Measurements from ENCODE around the gene CFAP221. TPM values are rescaled to one million over a fixed set of nuclear protein-coding genes. Genes with fewer than 3 reads are reported as not detected.
A peak's percentile ranks its signal among the peaks of the same experiment; 100 is the strongest.

The CFAP221 gene
- total RNA-seq, 2 experiments from 2014 or later = not detected

DNA sequence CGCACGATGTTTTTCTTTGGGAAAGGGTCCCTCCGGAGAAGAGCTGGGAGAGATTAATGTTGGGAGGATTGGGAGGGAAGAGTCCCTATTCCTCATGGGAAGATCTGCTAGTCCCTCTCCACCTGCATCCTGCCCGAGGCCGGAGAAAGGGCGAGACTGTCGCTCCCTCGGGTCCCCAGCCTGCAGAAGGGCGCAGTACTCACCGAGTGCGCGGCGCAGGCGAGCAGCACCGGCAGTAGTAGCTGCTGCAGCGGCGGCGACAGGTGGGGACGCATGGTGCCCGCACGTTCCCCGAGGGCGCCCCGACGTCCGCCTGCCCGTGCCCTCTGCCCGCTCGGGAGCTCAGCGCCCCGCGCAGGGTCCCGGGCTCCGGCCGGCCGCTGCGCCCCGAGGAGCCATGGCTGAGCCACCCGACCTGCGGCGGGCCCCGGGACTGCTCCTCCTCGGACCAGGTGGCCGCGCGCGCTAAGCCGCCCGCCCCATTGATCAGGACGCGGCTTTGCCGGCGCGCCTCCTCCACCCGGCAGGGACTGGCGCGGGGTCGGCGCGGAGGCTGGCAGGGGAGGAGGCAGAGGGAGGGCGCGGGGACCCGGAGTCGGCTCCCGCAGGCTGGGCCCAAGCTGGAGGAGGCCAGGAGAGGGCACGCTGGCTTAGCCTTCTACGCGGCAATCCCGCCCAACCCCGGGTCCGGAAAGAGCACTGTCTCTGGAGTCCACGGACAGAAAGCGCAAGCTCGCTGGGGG is 20.1 kb upstream of the CFAP221 start, which contains the start of gene SCTR:
SCTR (minus strand) TSS at position 532 of the 743 bp plus-strand sequence; CDS start at position 275, 257 bp downstream.
- Mint-ChIP-seq H3K36me3 (no peaks in the 10 kb centered on the region), H3K27ac (no peak within 1 kb of the TSS), H3K4me1 (no peaks in the 10 kb centered on the region), H3K27me3 (peaks cover 58% of the 10 kb centered on the region), H3K9me3 (no peaks in the 10 kb centered on the region), H3K4me3 (no peak within 1 kb of the TSS)
- DNase-seq = peak; percentile 3

DNA sequence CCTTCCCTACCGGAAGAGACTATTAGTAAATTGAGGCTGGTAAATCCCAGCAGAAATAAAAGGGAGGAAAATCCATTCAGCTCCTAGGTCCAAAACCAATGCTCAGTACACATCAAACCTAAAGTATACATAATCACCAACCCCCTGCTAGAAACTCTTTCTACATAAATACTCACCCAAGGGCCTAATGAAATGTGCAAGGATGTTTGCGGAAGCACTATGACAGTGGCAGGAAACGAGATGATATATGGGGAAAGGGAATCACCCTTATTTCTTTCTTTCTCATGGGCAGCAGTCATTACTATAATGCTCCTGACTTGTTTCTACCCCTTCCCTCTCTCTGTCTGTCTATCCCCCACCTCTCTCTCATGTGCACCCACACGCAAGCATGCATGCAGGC is 18.6 kb upstream of the CFAP221 start:
- no peak overlapping the region for H3K4me3 Mint-ChIP-seq
- no peaks in the 10 kb centered on the region for H3K9me3 Mint-ChIP-seq
- no peaks in the 10 kb centered on the region for H3K36me3 Mint-ChIP-seq
- H3K27ac Mint-ChIP-seq = no peak overlapping the region
- H3K27me3 Mint-ChIP-seq = peaks cover 54% of the 10 kb centered on the region
- H3K4me1 Mint-ChIP-seq = no peaks in the 10 kb centered on the region
- no peak for DNase-seq

DNA sequence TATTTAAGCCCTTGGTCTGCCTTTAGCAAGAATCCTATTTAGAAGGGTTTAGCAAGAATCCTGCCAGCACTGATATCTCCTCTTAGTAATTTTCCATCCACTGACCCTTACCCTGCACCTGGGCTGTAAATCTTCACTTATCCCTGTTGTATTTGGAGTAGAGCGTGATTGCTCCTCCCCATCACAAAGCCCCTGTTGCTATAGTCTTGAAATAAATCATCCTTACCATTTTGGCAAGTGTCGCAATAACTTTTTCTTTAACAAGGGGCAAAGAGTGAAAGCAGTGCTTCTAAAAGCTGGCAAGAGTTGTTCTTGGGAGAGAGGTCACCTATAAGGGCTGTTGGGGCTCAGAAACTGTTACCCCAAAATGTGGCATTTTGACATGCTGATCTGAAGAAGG is 16.2 kb upstream of the CFAP221 start:
- H3K36me3 Mint-ChIP-seq = no peaks in the 10 kb centered on the region
- H3K27me3 Mint-ChIP-seq = peaks cover 41% of the 10 kb centered on the region
- no peak overlapping the region for H3K27ac Mint-ChIP-seq
- peaks cover 10% of the 10 kb centered on the region for H3K9me3 Mint-ChIP-seq
- no peaks in the 10 kb centered on the region for H3K4me1 Mint-ChIP-seq
- DNase-seq = no peak
- no peak overlapping the region for H3K4me3 Mint-ChIP-seq

DNA sequence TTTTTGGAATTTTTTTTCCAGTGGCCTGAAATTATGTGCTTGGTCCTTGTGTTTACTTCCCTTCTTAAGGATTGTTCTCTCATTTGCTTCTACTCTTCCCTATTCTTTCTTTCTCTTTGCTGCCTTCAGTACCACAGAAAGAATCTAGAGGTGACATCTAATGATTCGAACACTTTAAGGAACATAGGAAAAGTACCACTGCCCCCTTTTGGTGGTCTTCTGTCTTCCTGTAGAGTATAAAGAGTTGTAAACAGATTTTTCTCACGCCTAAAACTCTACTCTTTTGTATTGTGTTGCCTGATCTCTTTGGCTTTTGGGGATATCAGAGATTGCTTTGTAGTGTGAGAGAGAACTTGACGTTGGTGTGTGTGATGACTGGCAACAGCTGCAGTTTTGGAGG is 13.0 kb upstream of the CFAP221 start:
- no peaks in the 10 kb centered on the region for H3K36me3 Mint-ChIP-seq
- no peaks in the 10 kb centered on the region for H3K4me1 Mint-ChIP-seq
- H3K9me3 Mint-ChIP-seq = peaks cover 25% of the 10 kb centered on the region
- peaks cover 21% of the 10 kb centered on the region for H3K27me3 Mint-ChIP-seq
- DNase-seq = no peak
- H3K27ac Mint-ChIP-seq = no peak overlapping the region
- no peak overlapping the region for H3K4me3 Mint-ChIP-seq

DNA sequence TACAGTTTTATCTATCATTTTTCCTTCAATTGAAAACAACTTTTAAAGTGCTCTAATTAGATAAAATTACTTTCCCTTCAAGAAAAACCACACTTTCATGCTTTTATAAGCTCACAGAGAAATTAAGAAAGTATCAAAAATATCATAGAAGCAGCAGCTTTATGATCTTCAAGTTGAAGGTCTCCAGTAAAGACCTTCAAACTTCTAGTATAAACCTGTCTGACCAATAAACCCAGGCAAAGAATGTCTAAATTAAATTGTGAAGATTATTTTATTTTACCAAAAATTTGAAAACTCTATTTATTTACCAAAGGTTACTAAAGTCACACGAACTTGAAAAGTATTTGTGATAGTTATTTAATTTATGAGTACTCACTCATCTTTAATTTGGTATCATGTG is 10.7 kb upstream of the CFAP221 start:
- H3K27me3 Mint-ChIP-seq = peaks cover 16% of the 10 kb centered on the region
- H3K9me3 Mint-ChIP-seq = peaks cover 25% of the 10 kb centered on the region
- no peaks in the 10 kb centered on the region for H3K4me1 Mint-ChIP-seq
- no peaks in the 10 kb centered on the region for H3K36me3 Mint-ChIP-seq
- DNase-seq = no peak
- no peak overlapping the region for H3K4me3 Mint-ChIP-seq
- no peak overlapping the region for H3K27ac Mint-ChIP-seq

DNA sequence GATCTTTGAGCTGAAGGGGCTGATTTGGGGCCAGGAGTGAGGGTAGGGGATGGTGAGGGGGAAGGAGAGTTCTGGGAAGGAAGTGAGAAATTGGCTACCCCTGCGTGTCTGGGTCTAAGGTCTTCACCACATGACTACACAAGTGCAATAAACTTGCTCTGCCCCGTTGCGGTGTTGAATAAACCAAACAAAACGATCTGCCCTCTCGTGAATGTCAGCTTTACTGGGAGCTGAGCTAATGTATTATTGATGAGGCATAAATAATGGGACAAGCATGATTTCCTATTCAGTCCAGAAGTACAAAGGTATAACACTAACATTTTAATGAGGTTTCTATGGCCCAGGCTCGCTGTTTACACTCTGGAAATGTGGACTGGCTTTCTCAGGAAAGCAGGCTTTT is 8.0 kb upstream of the CFAP221 start:
- H3K4me3 Mint-ChIP-seq = no peak overlapping the region
- H3K4me1 Mint-ChIP-seq = no peaks in the 10 kb centered on the region
- H3K9me3 Mint-ChIP-seq = peaks cover 24% of the 10 kb centered on the region
- no peaks in the 10 kb centered on the region for H3K36me3 Mint-ChIP-seq
- peaks cover 21% of the 10 kb centered on the region for H3K27me3 Mint-ChIP-seq
- H3K27ac Mint-ChIP-seq = no peak overlapping the region
- DNase-seq = no peak

DNA sequence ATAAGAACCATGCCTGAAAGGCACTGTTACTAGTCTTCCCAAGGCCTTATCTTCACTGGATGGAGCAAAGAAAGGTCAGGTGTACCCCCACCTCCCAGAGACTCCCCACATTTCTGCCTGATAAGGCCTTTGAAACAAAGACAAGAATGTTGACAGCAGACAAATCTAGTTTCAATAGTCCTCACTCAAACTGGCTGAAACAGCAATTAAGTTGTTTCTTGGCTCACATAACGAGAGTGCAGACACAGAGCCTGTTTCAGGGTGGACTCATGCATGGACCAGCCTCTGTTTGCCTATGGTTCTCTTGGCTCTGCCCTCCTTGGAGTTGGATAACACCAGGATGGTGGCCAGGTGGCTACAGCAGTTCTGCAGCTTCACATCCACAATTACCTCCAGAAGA is 7.5 kb upstream of the CFAP221 start:
- H3K27ac Mint-ChIP-seq = no peak overlapping the region

DNA sequence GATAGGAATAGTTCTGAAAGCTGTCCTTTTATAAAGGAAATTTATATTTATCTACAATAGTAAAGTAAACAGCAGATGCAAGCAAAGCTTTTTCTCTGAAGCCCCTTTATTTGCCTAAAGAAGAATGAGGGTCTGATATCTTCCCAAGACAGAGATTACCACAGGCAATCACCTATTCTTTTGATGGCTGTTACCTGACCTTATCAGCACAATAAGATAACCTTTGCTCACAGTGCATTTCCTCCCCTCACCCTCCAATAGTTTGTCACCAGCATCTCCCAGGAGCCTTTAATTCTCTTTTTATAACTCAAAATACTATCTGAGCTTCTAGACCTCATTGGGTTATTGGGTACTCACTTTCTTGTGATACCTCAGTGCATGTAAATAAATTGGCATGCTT is 6.5 kb upstream of the CFAP221 start:
- Mint-ChIP-seq H3K4me3 (no peak overlapping the region), H3K27ac (no peak overlapping the region), H3K36me3 (no peaks in the 10 kb centered on the region), H3K4me1 (no peaks in the 10 kb centered on the region), H3K9me3 (peaks cover 15% of the 10 kb centered on the region), H3K27me3 (peaks cover 34% of the 10 kb centered on the region)
- DNase-seq = no peak

More for the DNA sequence above, 7.5 kb upstream of the CFAP221 start:
- Mint-ChIP-seq H3K9me3 (peaks cover 22% of the 10 kb centered on the region), H3K4me3 (no peak overlapping the region), H3K4me1 (no peaks in the 10 kb centered on the region), H3K36me3 (no peaks in the 10 kb centered on the region), H3K27me3 (peaks cover 25% of the 10 kb centered on the region)
- DNase-seq = no peak

DNA sequence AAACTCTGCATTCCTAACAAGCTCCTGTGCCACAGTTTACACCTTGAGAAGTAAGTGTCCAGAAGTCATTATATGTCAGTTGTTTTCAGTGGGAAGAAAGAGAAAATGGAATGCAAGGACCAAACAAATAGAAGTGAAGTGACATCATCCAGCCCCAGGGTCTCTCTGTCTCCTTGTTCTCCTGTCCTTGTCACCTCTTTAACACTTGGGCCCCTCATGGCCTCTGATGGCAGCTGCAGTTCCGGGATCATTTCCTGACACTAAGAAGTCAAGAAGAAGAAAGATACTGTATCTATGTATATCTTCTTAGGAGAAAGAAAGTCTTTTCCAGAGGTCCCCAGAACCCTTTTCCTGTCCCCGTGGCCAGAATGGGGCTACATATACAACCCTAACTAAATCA is 2.8 kb upstream of the CFAP221 start:
- no peak overlapping the region for H3K4me3 Mint-ChIP-seq
- peaks cover 4% of the 10 kb centered on the region for H3K4me1 Mint-ChIP-seq
- H3K27me3 Mint-ChIP-seq = peaks cover 68% of the 10 kb centered on the region
- no peak for DNase-seq
- H3K27ac Mint-ChIP-seq = no peak overlapping the region
- no peaks in the 10 kb centered on the region for H3K36me3 Mint-ChIP-seq
- H3K9me3 Mint-ChIP-seq = no peaks in the 10 kb centered on the region

DNA sequence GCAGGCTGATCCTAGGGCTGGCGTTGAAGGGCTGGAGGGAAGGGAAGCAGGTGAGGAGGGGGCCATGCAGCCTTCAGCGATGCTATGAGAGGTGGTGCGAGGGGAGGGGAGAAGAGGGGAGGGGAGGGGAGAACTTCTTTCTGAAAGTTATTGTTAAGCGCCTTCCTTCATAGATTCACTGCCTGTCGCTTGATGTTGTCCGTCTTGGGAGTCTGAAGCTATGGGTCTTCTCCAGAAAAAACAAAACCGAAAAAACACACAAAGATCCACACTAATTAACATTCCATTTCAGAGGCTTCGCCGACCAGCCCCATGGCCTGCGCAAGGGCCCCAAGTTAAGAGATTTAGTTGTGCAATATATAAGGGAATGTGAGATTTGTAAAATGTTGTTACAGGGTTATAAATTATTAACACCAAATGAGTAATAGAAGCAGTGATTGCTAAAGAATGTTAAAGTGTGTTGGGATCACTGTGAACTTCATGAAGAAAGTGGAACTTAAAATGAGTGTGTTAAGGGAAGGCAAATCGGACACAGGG is 758 bp downstream of the CFAP221 start:
- no peak for DNase-seq
- Mint-ChIP-seq H3K27me3 (peaks cover 70% of the 10 kb centered on the region), H3K4me3 (no peak overlapping the region), H3K36me3 (no peaks in the 10 kb centered on the region), H3K27ac (no peak overlapping the region), H3K9me3 (no peaks in the 10 kb centered on the region), H3K4me1 (peaks cover 4% of the 10 kb centered on the region)

DNA sequence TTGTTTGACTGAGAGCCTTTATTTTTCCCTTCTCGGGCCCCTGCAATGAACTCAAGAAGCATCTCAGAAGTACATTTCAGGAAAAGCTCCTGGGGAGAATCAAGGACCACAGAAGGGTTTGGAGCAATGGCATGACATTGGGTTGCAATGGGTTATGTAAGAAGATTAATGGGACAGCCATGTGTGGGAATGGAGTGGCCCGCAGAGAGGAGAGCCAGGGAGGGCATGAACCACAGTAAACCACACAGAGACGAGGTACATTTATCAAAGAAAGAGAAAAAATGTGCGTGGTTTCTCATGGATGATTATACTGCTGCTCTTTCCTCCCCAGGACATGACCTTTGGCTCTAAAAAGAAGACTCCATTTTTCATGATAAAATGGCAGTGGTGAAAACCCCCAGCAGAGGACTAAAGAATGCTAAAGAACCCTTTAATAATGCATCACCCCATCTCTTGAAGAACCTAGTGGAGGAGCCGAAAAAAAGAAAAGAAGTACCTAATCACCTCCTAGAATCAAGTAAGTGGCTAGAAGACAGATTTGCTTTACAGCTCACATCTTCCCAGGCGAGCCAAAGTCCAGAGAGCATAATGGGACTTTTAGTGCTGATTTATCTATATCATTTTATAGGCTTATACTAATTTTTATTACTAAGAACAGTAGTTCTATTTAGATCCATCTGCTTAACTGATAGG is 1.7 kb downstream of the CFAP221 start:
- Mint-ChIP-seq H3K36me3 (no peaks in the 10 kb centered on the region), H3K9me3 (no peaks in the 10 kb centered on the region), H3K27me3 (peaks cover 67% of the 10 kb centered on the region), H3K4me3 (no peak overlapping the region), H3K4me1 (peaks cover 4% of the 10 kb centered on the region), H3K27ac (no peak overlapping the region)
- no peak for DNase-seq

DNA sequence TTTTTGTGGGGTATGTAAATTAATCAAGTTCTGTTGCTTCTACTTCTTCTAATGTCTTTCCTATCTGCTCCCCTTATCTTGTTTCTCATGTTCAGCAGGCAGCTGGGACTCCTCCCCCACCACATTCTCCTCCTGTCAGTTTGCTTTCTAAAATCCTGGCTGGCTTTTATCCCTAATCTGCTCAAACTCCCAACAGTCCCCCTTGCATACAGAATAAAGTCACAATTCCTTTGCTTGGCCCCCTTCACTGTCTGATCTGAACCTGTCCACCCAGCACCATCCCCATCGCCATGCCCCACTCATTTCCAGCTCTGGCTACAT is 2.2 kb downstream of the CFAP221 start:
- Mint-ChIP-seq H3K27ac (no peak overlapping the region), H3K27me3 (peaks cover 63% of the 10 kb centered on the region), H3K4me3 (no peak overlapping the region), H3K9me3 (no peaks in the 10 kb centered on the region), H3K36me3 (no peaks in the 10 kb centered on the region), H3K4me1 (peaks cover 4% of the 10 kb centered on the region)
- DNase-seq = no peak

DNA sequence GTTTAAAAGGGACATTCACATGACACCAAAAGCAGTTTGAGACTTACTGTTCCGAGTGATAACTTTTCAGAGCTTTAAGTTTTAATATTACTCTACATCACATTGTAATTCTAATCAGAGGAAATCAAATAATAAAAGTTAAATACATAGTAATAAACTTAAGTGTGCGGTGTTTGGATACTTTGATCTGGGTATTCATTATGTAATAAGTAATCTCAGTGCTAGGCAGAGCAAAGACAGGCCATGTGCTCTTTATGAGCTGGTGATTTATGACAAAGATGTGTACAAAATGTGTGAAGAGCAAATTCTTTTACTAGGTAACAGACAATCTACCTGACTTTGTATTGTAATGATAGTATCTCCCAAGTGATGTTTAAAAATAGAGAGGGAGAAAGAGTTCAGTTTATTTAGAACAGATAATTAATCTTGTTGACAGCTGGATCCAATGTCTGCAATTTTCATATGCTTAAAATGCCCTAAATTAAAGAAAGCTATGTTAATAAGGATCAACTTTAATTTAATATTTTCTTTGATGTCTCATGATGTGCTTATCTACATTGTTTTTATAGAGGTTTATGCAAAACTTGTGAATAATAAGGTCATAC is 4.4 kb downstream of the CFAP221 start:
- H3K4me1 Mint-ChIP-seq = peaks cover 4% of the 10 kb centered on the region
- H3K36me3 Mint-ChIP-seq = no peaks in the 10 kb centered on the region
- H3K9me3 Mint-ChIP-seq = no peaks in the 10 kb centered on the region
- H3K4me3 Mint-ChIP-seq = no peak overlapping the region
- peaks cover 50% of the 10 kb centered on the region for H3K27me3 Mint-ChIP-seq
- H3K27ac Mint-ChIP-seq = no peak overlapping the region
- no peak for DNase-seq

DNA sequence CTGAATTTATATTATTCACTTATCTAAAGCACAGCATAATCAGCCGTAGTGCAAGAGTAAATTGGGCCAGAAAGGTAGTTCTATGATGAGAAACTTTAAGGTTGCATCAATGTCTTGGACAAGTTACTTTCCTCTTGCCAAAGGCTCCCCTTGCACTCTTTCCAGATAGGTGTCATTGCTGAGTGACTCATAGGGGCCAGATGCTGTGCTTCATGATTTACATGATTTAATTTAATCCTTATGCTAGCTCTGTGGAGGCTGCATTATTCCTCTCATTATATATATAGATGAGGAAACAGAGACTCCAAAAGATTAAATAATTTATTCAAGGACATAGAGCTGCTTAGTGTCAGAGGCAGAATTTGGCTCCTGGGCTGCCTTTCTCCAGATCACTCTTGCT is 5.0 kb downstream of the CFAP221 start:
- H3K4me3 Mint-ChIP-seq = no peak overlapping the region
- DNase-seq = no peak
- no peak overlapping the region for H3K27ac Mint-ChIP-seq
- H3K9me3 Mint-ChIP-seq = no peaks in the 10 kb centered on the region
- no peaks in the 10 kb centered on the region for H3K36me3 Mint-ChIP-seq
- no peaks in the 10 kb centered on the region for H3K4me1 Mint-ChIP-seq
- H3K27me3 Mint-ChIP-seq = peaks cover 47% of the 10 kb centered on the region

DNA sequence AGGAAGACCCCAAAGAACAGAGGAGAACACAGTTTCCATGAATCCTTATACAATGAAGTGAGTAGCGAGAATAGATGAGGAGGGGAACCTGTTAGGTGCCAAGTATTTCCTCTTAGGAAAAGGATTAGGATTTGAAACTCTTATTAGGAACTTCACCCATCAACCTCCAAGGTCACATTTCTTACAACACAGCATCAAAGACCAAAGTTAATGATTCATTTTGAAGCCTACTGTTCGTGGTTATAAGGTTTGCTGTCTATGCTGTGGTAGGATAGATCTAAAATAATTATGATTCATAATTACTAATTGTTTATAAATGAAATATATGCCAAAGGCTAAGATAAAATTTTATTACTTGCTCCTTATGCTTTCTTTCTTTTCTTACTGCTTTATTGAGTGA is 6.1 kb downstream of the CFAP221 start:
- Mint-ChIP-seq H3K27ac (no peak overlapping the region), H3K4me3 (no peak overlapping the region), H3K27me3 (peaks cover 37% of the 10 kb centered on the region), H3K36me3 (no peaks in the 10 kb centered on the region), H3K9me3 (no peaks in the 10 kb centered on the region), H3K4me1 (no peaks in the 10 kb centered on the region)
- DNase-seq = no peak

Measured in activated naive CD8-positive, alpha-beta T cell treated with anti-CD3 and anti-CD28 coated beads for 36 hours (primary cell).